Measurements from ENCODE around the gene OTUD3.
"Not testable (repeated sequence)": the region's sequence is repeated elsewhere in the genome, so short reads cannot be mapped to it uniquely, and the experiment has no call there.

OTUD3 gene

DNA sequence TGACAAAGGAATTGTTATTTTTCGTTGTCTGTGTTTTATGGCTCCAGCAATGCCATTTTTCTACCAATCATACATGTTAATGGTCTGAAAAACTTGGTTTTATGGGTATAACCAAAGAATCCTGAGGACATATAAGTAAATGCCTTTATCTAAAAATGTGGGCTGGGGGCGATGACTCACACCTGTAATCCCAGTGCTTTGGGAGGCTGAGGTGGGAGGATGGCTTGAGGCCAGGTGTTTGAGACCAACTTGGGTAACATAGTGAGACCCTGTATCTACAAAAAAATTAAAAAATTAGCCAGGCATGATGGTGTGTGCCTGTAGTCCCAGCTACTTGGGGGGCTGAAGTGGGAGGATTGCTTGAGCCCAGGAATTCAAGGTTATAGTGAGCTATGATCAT is 12.7 kb upstream of the OTUD3 start:
- DNase-seq (ENCODE audit: low spot score) = not testable (repeated sequence)

DNA sequence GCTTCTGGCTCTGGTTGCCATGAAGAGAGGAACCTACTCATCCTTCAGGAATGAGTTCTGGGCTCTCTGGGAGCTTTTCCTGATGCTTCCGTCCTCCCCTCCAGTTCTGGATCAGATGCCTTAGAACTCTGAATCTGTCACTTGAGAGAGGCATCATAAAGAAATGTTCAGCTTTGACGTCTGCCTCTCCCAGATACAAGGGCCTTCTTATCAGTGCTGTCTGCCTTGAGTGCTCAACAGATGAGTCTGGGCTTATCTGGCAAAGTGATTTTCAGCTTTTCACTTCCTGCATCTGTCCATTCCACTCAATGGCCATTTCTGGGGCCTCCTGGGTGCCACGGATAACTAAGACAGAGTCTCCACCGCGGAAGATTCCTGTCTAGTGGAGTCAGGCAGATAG is 12.3 kb upstream of the OTUD3 start:
- DNase-seq (ENCODE audit: low spot score) = no peak

- DNase-seq (ENCODE audit: low spot score) = no peak
Measured at GRCh38 chr1:19872190-19872589, 10.0 kb upstream of the OTUD3 start.

- no peak for DNase-seq (ENCODE audit: low spot score)
Measured at GRCh38 chr1:19877181-19877750, 4.9 kb upstream of the OTUD3 start.

DNA sequence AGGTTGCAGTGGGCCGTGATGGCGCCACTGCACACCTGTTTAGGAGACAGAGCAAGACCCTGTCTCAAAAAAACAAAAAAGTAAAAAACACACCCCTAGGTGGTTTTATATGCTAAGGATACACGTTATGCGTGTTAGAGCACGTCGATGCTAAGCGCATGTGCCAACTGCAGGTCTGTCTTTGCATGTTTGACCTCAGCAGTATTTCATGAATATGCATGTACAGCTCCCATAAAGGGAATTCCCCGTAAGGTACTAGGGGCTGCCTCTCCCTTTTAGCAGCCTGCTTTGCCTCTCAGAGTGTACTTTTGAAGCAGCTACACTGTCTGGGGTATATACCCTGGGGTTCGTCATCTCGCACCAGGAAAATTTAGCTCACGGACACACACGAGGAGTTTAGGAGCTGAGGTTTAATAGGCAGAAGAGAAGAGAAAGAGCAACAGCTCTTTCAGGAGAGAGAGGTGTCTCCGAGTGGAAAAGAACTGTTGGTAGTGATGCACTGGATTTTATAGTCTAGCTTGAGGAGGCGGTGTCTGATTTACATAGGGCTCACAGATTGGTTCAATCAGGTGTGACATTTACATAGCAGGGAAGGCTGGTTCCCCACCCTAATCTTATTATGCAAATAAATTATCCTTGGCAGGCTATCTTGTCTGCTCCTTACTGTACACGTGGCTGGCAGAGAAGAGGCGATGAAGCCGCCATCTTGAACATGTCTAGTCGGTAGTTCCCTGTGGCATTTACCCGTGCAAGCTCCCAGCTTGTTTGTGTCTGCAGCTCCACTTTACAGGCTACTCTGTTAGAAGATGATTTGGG is 4.2 kb upstream of the OTUD3 start:
- peak; percentile 73 for DNase-seq (ENCODE audit: low spot score)

DNA sequence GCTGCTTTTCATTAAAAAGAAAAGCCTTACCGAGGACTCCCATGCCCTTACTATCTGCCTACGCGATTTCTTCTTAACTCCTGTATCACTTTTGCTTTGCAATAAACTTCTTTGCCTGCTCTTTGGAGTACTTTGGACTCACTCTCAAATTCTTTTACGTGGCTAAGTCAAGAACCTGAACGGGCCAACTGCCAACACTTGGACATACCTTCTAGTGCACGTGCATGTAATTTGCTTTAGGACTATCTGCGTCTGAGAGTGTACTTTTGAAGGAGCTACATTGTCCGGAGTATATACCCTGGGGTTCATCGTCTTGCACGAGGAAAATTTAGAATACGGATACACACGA is 3.6 kb upstream of the OTUD3 start:
- no peak for DNase-seq (ENCODE audit: low spot score)

DNA sequence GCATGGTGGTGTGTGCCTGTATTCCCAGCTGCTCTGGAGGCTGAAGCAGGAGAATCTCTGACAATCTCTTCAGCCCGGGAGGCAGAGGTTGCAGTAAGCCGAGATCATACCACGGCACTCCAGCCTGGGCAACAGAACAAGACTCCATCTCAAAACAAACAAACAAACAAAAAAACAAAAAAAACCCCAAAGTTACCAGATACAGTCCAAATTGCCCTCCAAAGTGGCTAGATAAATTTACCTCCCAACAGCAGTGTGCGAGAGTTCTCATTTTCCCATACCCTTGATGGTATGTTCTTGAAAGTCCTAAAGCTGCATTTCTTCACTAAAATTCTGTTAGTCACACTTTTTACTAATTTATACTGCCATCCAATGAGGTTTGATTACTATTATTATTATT is 3.0 kb upstream of the OTUD3 start:
- no peak for DNase-seq (ENCODE audit: low spot score)

- DNase-seq (ENCODE audit: low spot score) = no peak
Measured at GRCh38 chr1:19879661-19880060, 2.5 kb upstream of the OTUD3 start.

DNA sequence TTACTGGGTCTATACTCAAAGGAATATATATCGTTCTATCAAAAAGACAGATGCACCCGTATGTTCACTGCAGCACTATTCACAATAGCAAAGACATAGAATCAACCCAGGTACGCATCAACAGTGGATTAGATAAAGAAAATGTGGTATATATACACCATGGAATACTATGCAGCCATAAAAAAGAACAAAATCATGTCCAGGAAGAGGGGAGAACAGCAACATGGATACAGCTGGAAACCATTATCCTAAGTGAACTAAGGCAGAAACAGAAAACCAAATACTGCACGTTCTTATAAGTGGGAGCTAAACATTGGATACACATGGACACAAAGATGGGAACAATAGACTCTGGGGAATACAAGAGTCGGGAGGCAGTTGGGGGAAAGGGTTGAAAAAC is 1.4 kb upstream of the OTUD3 start:
- not testable (repeated sequence) for DNase-seq (ENCODE audit: low spot score)

- no peak for DNase-seq (ENCODE audit: low spot score)
Measured at GRCh38 chr1:19884312-19884711, 2.1 kb downstream of the OTUD3 start.

DNA sequence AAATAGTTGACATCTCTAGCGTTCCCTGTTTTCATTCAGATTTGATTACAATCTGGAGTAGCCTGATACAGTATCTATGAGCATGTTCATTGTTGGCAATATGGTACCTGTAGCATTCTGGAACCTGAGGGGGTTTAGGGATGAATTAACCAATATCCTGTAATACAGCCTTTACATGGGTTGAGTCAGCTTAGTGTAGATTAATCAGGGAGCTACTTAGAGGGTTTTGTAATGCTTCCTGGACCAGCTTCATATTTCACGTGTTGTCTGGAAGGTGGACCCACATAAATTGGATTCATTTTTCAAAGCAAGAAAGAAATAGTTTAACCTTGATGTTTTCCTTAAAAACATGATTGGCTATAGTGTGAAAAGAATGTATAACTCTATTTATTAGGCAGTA is 3.6 kb downstream of the OTUD3 start:
- no peak for DNase-seq (ENCODE audit: low spot score)

DNA sequence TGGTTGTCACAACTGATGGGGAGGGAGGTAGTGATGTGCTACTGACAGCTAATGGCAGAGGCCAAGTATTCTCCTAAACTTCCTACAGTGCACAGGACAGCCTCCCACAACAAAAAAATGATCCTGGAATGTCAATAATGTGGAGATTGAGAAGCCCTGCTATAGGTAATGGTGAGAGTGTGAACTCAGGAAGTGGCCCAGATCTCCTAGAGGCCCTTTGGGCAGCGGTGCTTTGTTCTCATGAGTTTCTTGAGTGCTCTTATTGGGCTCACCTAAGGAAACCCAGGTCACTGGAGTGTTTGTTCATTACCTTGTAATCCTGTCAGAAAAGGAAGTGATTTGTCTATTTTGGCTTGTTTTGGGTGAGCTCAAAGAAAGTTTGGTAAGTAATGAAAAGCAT is 5.9 kb downstream of the OTUD3 start:
- DNase-seq (ENCODE audit: low spot score) = no peak

DNA sequence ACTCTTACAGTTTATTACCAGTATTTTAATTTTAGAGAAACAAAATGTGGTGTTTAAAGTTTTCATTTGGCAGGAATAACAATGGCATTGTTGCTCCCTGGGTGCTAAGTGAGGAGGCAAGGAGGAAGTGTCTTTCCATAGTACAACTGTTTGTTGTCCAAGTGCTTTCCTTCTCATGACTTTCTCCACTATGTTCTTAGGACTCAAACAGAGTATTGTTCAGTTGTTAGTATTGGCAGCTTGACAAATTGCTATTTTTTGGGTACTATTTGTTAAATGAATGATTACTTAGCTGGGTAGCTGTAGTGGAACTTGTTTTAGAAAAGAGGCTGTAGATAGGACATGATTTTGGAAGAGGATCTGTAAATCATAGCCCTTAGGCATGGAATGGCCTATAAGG is 7.5 kb downstream of the OTUD3 start:
- no peak for DNase-seq (ENCODE audit: low spot score)

- DNase-seq (ENCODE audit: low spot score) = no peak
Measured at GRCh38 chr1:19892129-19892528, 9.9 kb downstream of the OTUD3 start.

- no peak for DNase-seq (ENCODE audit: low spot score)
Measured at GRCh38 chr1:19892628-19893168, 10.5 kb downstream of the OTUD3 start.

- DNase-seq (ENCODE audit: low spot score) = no peak
Measured at GRCh38 chr1:19893687-19894086, 11.5 kb downstream of the OTUD3 start.

DNA sequence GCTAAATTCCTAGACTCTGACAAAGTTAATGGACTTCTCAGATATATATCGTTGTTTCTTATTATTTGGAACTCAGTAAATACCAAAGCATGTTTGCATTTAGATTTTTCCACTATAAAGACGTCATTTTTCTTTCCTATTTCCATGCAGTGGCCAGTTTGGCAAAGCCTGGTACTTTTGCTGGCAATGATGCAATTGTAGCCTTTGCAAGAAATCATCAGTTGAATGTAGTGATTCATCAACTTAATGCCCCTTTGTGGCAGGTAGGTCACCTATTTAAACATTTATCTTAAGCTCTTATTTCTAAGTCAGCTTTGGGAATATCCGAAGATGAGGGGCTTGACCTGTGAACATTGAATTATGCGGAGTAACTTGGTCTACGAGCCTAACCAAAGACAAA is 12.0 kb downstream of the OTUD3 start:
- no peak for DNase-seq (ENCODE audit: low spot score)

GRCh38 chr1:19901653-19902052 is 19.5 kb downstream of the OTUD3 start:
- DNase-seq (ENCODE audit: low spot score) = no peak

DNA sequence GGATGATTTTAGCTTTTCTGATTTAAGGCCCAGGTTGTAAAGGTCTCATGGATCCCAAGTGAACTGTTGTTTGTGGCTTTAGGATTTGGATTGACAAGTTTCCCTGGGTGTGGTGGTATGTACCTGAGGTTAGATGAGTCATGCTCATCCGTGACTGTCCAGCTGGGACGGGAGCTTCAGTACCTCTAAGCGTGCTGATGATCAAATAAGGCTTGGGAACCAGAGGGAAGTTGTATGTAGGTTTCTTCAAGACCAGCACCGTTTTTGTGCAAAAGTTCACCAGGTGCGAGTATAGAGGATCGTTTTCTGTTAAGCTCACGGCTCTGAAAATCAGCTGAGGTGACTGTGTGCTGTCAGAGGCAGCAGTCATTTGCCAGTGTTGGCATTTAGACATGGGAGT is 21.4 kb downstream of the OTUD3 start:
- no peak for DNase-seq (ENCODE audit: low spot score)

DNA sequence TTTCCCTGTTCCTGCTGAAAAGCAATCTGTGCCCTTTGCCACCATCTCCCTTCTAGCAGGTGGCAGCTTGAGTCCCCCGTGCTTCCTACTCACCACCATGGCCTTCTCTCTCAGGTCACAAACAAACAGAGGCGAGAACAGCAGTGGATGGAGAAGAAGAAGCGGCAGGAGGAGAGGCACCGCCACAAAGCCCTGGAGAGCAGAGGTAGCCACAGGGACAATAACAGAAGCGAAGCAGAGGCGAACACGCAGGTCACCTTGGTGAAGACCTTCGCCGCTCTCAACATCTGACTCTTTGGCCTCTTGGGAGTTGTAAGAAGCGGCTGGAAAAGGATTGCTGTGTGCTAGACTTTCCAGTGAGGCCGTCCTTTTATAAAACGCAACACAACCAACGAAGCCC is 25.3 kb downstream of the OTUD3 start:
- no peak for DNase-seq (ENCODE audit: low spot score)

DNA sequence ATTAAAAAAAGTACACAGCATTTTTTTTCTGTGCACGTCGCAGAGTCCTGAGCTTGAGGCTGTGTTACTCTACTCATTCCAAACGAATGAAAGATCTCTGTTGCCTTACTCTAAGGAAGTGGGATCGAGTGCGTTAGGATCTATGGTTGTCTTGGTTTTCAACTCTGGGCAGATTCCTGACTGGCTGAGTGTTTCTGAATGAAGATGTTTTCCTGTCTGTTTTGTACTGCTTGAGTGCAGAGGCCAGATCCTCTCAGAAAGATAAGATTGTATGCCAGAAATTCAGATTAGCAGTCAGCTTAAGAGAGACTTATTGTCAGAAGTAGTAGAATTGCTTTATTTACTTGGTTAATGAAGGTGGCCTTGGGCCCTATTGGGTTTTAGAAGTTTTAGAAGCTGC is 27.2 kb downstream of the OTUD3 start:
- no peak for DNase-seq (ENCODE audit: low spot score)

- no peak for DNase-seq (ENCODE audit: low spot score)
Measured at GRCh38 chr1:19909971-19910370, 27.8 kb downstream of the OTUD3 start.

DNA sequence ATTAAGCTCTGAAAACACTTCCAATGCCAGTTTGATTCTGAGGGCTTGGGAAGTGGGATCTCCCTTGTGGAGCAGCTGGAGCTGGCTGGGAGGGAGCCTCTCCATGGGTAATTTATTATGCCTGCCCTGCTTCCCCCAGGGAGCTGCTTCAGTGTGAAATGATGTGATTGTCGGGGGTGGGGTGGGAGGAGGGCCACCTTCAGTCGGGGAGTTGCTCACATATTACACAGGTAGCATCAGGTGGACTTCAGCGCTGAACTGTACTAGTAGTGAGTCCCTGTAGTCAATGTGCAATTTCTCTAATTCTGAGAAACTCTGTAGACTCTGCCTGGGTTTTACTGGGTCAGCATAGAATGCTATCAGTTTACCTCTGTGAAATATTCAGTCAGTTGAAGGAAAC is 28.5 kb downstream of the OTUD3 start:
- DNase-seq (ENCODE audit: low spot score) = no peak

DNA sequence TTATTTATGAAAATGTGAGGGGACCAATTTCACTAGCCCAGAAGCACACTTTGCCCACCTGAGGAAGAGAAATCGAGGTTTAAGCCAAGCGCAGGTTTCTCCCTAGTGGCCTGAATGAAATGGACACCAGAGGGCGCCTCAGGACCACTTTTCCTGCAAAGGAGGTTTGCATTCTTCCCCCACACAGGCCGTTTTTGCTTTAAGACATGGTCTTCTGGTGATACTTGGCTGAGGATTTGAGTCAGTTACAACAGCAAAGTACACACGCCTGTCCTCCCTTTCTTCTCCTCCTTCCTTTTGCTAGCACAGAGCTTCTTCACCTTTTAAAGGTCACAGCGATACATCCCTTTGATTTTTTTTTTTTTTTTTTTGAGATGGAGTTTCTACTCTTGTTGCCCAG is 35.9 kb downstream of the OTUD3 start:
- peak; percentile 60 for DNase-seq (ENCODE audit: low spot score)

Data from putamen (tissue), 1 donor.